T-cell (primary cell): Measurements from ENCODE around the gene NFE2. TPM values are rescaled to one million over a fixed set of nuclear protein-coding genes. Genes with fewer than 3 reads are reported as not detected.
"Not testable (repeated sequence)": the region's sequence is repeated elsewhere in the genome, so short reads cannot be mapped to it uniquely, and the experiment has no call there.

ENCODE experiments used
- ATAC-seq, 4 experiments: fragments of 200-7000 bp in 3 of 4; fragments of 150-1000 bp in 1 of 4; cut with Tn5 transposase; replicated peaks in 1 of 4; 1 replicate in 3 of 4; 2 replicates in 1 of 4; pipeline ENCODE4 v1.10.0; 2021; ENCODE audit warnings: moderate library complexity in 3 of 4, mild to moderate bottlenecking in 2 of 4, moderate number of reproducible peaks in 1 of 4
- CTCF ChIA-PET, 2 donors: fragments of 300-600 bp; sonication (Branson Sonifier 250); formaldehyde crosslinking; loops; one replicate each; lab custom pipeline; 2022; ENCODE audit warnings: antibody characterized with exemption in 2 of 2; lab: Charles Lee
- POLR2A ChIA-PET, 2 donors: fragments of 300-600 bp; sonication (Branson Sonifier 250); formaldehyde crosslinking; loops; one replicate each; lab custom pipeline; 2022; ENCODE audit warnings: antibody characterized with exemption in 2 of 2; lab: Charles Lee
- DNase-seq, 35 experiments: peaks; one replicate each; pipeline versions ENCODE4 v3.0.0 to v3.0.0-alpha.2; 2013 to 2023
- H3K27ac ChIP-seq: one replicate; pipeline ENCODE4 v1.5.1; 2013; ENCODE audit warnings: low read length
- H3K27me3 ChIP-seq, 2 experiments: replicated peaks in 1 of 2; 1 replicate in 1 of 2; 2 replicates in 1 of 2; pipeline versions ENCODE4 v1.6.1 to v1.7.0; 2013; ENCODE audit warnings: low read length in 1 of 2, mixed read lengths in 1 of 2; ENCODE audit not compliant: control insufficient read depth in 2 of 2, insufficient read depth in 2 of 2; ENCODE audit errors: extremely low read depth in 1 of 2
- H3K36me3 ChIP-seq, 2 donors: 1 replicate in 1 of 2; 2 replicates in 1 of 2; pipeline versions ENCODE4 v1.6.1 to v1.7.0; 2013; ENCODE audit warnings: low read length in 1 of 2; ENCODE audit not compliant: control insufficient read depth in 2 of 2, insufficient read depth in 1 of 2; ENCODE audit errors: extremely low read depth in 1 of 2
- H3K4me1 ChIP-seq, 2 experiments: 1 replicate in 1 of 2; 2 replicates in 1 of 2; pipeline versions ENCODE4 v1.6.1 to v1.7.0; 2013; ENCODE audit warnings: low read length in 2 of 2, mixed read lengths in 1 of 2; ENCODE audit not compliant: insufficient read depth in 2 of 2, control insufficient read depth in 1 of 2; ENCODE audit errors: extremely low read depth in 1 of 2
- H3K4me3 ChIP-seq, 2 donors: 1 replicate in 1 of 2; 2 replicates in 1 of 2; pipeline versions ENCODE4 v1.5.1 to v1.7.0; 2013; ENCODE audit warnings: mild to moderate bottlenecking in 2 of 2, low read length in 1 of 2, moderate library complexity in 1 of 2; ENCODE audit not compliant: control insufficient read depth in 1 of 2; ENCODE audit errors: extremely low read depth in 1 of 2
- H3K9me3 ChIP-seq: 2 replicates; pipeline ENCODE4 v1.7.0; 2013
- H3K27ac Mint-ChIP-seq, 2 donors: one replicate each; pipeline ENCODE4 v1.8.0; 2020 to 2021; ENCODE audit warnings: mild to moderate bottlenecking in 2 of 2, mixed read lengths in 2 of 2
- H3K27me3 Mint-ChIP-seq, 2 donors: one replicate each; pipeline ENCODE4 v1.8.0; 2021 to 2022; ENCODE audit warnings: mixed read lengths in 2 of 2
- H3K36me3 Mint-ChIP-seq: one replicate; pipeline ENCODE4 v1.8.0; 2021; ENCODE audit warnings: mixed read lengths
- H3K4me1 Mint-ChIP-seq, 3 donors: one replicate each; pipeline ENCODE4 v1.8.0; 2020 to 2022; ENCODE audit warnings: mixed read lengths in 3 of 3, mild to moderate bottlenecking in 1 of 3
- H3K4me3 Mint-ChIP-seq, 3 donors: one replicate each; pipeline ENCODE4 v1.8.0; 2020 to 2022; ENCODE audit warnings: mild to moderate bottlenecking in 3 of 3, mixed read lengths in 3 of 3, moderate library complexity in 3 of 3
- H3K9me3 Mint-ChIP-seq, 3 donors: one replicate each; pipeline ENCODE4 v1.8.0; 2020 to 2022; ENCODE audit warnings: mixed read lengths in 3 of 3
- WGBS: methylation state at CpG from one replicate; pipeline ENCODE4 v1.1.5; 2013; ENCODE audit warnings: missing lambda C conversion rate; ENCODE audit not compliant: insufficient coverage; 5-methylcytosine and 5-hydroxymethylcytosine counted together
- total RNA-seq, 35 experiments: library from RNA in 6 of 35; stranded (reverse) in 6 of 35; fragments of 120-200 nt in 1 of 35; gene quantifications; one replicate each; pipeline versions ENCODE4 v1.2.1 to v1.2.4 and lab custom pipeline; 2013 to 2026

The NFE2 gene
- total RNA-seq, 5 donors from 2014 or later (not counting 1 experiment from before 2014, with no cell fraction given), result 0.58 to 1.5 (median 0.95) TPM

DNA sequence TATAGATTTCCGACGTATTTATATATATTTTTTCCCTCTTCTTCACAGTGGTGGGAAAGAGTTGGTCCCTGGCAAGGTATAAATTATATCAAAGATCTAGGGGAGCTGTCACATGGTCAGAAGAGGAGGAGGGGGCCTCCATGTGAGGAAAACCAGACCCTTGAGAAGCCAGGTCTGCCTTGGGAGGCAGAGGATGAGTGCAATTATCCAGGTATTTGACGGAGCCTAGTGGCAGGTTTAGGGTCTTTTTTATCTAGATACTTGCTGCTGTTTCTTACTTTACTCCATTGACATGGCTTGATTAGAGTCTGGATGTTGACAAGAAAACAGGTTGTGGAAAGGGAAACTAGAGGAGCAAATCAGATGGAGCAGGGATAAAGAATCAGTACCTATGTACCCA, 29.6 kb upstream of the NFE2 start:
- Histone ChIP-seq H3K27ac (peak overlapping the region; percentile 67), H3K27me3 (no peaks in the 10 kb centered on the region), H3K36me3 (no peaks in the 10 kb centered on the region), H3K4me1 (peaks cover 15 to 44% of the 10 kb centered on the region in 2 experiments), H3K4me3 (no peak overlapping the region), H3K9me3 (no peaks in the 10 kb centered on the region)
- H3K36me3 Mint-ChIP-seq, result peaks cover 3% of the 10 kb centered on the region
- WGBS, result no CpG with 5 or more reads among the region's 3 CpGs
- no peak for ATAC-seq
- no peaks in the 10 kb centered on the region for H3K27me3 Mint-ChIP-seq
- no peak for DNase-seq
- CTCF ChIA-PET, result no interaction called here
- peak overlapping the region in 2 of 3 donors; percentile 34 to 47 for H3K4me3 Mint-ChIP-seq
- peaks cover 63 to 67% (median 64%) of the 10 kb centered on the region in 3 donors for H3K4me1 Mint-ChIP-seq
- H3K27ac Mint-ChIP-seq, result peak overlapping the region; percentile 92
- H3K9me3 Mint-ChIP-seq, result no peaks in the 10 kb centered on the region
- POLR2A ChIA-PET, result no interaction called here

- H3K4me1 Mint-ChIP-seq, result peaks cover 66 to 74% (median 66%) of the 10 kb centered on the region in 3 donors
- DNase-seq (no peak), ATAC-seq (no peak)
- Histone ChIP-seq H3K27ac (no peak overlapping the region), H3K36me3 (no peaks in the 10 kb centered on the region), H3K4me1 (peaks cover 17 to 44% of the 10 kb centered on the region in 2 experiments), H3K9me3 (no peaks in the 10 kb centered on the region), H3K4me3 (no peak overlapping the region), H3K27me3 (no peaks in the 10 kb centered on the region)
- no peaks in the 10 kb centered on the region for H3K27me3 Mint-ChIP-seq
- H3K27ac Mint-ChIP-seq, result peak overlapping the region; percentile 92
- peaks cover 3% of the 10 kb centered on the region for H3K36me3 Mint-ChIP-seq
- WGBS, result no CpG with 5 or more reads among the region's 5 CpGs
- CTCF ChIA-PET, result no interaction called here
- no peaks in the 10 kb centered on the region for H3K9me3 Mint-ChIP-seq
- POLR2A ChIA-PET, result interaction anchor here in 1 of 2 donors (0.7 kb wide), 1 partner anchor 1680 kb away, joined by 3 read pairs; no protein-coding TSS in a partner anchor
- no peak overlapping the region for H3K4me3 Mint-ChIP-seq
Observed at GRCh38 chr12:54329759-54330158, 28.9 kb upstream of the NFE2 start.

DNA sequence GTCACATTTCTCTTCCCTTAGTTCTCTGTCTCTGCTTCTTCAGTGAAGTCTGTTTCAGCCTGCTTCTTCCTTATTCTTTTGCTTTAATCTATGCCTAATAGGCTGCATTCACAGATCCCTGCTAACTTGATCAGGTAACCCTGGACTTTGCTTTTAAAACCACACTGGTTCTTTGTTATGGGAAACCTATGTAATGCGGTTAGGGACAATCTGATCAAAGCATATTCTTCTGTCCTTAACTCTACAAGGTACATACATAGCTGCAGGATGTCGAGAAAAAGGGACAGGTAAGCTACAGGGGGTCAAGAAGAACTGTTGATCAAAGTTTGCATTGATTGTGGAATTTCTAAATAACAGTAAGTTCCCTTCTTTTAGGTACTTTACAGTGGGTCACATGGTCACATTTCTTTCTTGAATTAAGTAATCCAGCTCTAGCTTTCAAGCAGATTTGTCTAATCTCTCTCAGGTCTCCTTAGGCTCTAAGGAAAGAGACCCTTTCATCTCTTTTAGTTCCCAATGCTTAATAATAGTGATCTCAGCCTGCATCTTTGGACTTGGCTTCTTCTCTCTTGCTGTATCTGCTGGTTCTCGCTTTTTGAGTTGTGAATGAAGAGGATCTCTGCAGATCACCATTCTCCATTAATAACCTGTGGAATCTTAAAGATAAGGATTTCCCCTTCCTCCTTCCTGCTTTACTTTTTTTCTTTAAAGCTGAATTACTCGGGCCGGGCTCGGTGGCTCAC, 28.0 kb upstream of the NFE2 start:
- Mint-ChIP-seq H3K4me1 (peaks cover 67 to 76% (median 67%) of the 10 kb centered on the region in 3 donors), H3K27ac (peak overlapping the region; percentile 92), H3K4me3 (peak overlapping the region in 1 of 3 donors; percentile 6), H3K9me3 (no peaks in the 10 kb centered on the region), H3K27me3 (no peaks in the 10 kb centered on the region), H3K36me3 (peaks cover 3% of the 10 kb centered on the region)
- H3K9me3 ChIP-seq, result no peaks in the 10 kb centered on the region
- POLR2A ChIA-PET, result interaction anchor here in 1 of 2 donors (0.7 to 0.9 kb wide), 2 partner anchors 1679 to 1752 kb away, joined by 3 to 4 read pairs; no protein-coding TSS in a partner anchor
- CTCF ChIA-PET, result interaction anchor here in 1 of 2 donors (0.7 to 1.1 kb wide), 2 partner anchors 51 to 174 kb away, joined by 3 to 4 read pairs; no protein-coding TSS in a partner anchor
- peaks cover 17 to 50% of the 10 kb centered on the region in 2 experiments for H3K4me1 ChIP-seq
- no peak for DNase-seq
- peak overlapping the region; percentile 7 for H3K27ac ChIP-seq
- WGBS, result 89% methylated on average over 3 of the region's 6 CpGs
- no peaks in the 10 kb centered on the region for H3K27me3 ChIP-seq
- H3K4me3 ChIP-seq, result no peak overlapping the region
- H3K36me3 ChIP-seq, result no peaks in the 10 kb centered on the region
- no peak for ATAC-seq

DNA sequence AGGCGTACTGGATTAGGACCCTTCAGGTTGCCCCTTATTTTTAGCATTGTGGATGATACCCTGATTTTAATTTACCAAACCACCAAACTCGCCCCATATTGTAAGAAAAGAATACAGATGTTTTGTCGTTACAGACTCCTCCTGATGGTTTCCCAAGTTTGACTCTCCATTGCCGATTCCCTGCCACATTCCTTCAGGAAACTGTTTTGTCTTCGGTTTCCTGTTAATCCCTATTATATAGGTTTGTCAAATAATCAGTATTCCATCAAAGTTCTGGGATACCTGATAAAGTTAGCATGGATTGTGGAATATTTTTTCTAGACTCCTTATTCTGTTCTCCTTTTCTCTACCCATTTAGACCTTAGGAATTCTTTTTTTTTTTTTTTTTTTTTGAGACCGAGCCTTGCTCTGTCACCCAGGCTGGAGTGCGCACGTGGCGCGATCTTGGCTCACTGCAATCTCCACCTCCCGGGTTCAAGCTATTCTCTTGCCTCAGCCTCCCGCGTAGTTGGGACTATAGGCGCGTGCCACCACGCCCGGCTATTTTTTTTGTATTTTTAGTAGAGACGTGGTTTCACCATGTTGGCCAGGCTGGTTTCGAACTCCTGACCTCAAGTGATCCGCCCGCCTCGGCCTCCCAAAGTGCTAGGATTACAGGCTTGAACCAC, 24.8 kb upstream of the NFE2 start:
- peaks cover 5 to 28% of the 10 kb centered on the region in 2 experiments for H3K4me1 ChIP-seq
- peak overlapping the region; percentile 91 to 98 for H3K27ac Mint-ChIP-seq
- not testable (repeated sequence) for H3K9me3 Mint-ChIP-seq, H3K36me3 Mint-ChIP-seq, ATAC-seq, H3K27me3 ChIP-seq, H3K27me3 Mint-ChIP-seq, DNase-seq, H3K9me3 ChIP-seq, H3K36me3 ChIP-seq
- POLR2A ChIA-PET, result interaction anchor here (0.5 to 2.1 kb wide), 17 partner anchors 7 to 1189 kb away, joined by 3 to 39 read pairs (median 4); partner anchors contain the start of genes CBX5 (in 2 of the 2) and HNRNPA1 (in 2 of the 2)
- no CpG with 5 or more reads among the region's 22 CpGs for WGBS
- peak overlapping the region; percentile 94 to 100 (median 95) for H3K4me3 Mint-ChIP-seq
- peak overlapping the region; percentile 72 to 80 for H3K4me3 ChIP-seq
- CTCF ChIA-PET, result interaction anchor here (0.6 to 2.9 kb wide), 60 partner anchors 9 to 1492 kb away, joined by 3 to 68 read pairs (median 4); partner anchors contain the start of genes CBX5 (in 1 of the 2), EIF4B (in 1 of the 2), HNRNPA1 (in 1 of the 2) and HOXC4 (in 1 of the 2)
- H3K27ac ChIP-seq, result peak overlapping the region; percentile 60
- H3K4me1 Mint-ChIP-seq, result peaks cover 46 to 56% (median 47%) of the 10 kb centered on the region in 3 donors

GRCh38 chr12:54324617-54325441, 24.0 kb upstream of the NFE2 start, which contains the start of gene COPZ1:
Gene COPZ1 (plus strand): TSS chr12:54325131. CDS start chr12:54325164, 33 bp downstream.
- DNase-seq, result peak; percentile 81 to 98 (median 95)
- Histone ChIP-seq H3K4me3 (peak within 1 kb of the TSS; percentile 72 to 80), H3K36me3 (no peaks in the 10 kb centered on the region), H3K4me1 (peaks cover 5 to 23% of the 10 kb centered on the region in 2 experiments), H3K27me3 (no peaks in the 10 kb centered on the region), H3K27ac (peak within 1 kb of the TSS; percentile 60), H3K9me3 (no peaks in the 10 kb centered on the region)
- peak within 1 kb of the TSS; percentile 91 to 98 for H3K27ac Mint-ChIP-seq
- under 1% methylated on average over 22 of the region's 34 CpGs for WGBS
- peaks cover 3% of the 10 kb centered on the region for H3K36me3 Mint-ChIP-seq
- peak; percentile 95 to 97 (median 96) for ATAC-seq
- ChIA-PET POLR2A (interaction anchor here (0.5 to 2.1 kb wide), 18 partner anchors 8 to 1189 kb away, joined by 3 to 39 read pairs (median 4); partner anchors contain the start of genes CBX5 (in 2 of the 2) and HNRNPA1 (in 2 of the 2)), CTCF (interaction anchor here (0.6 to 2.9 kb wide), 62 partner anchors 10 to 1493 kb away, joined by 3 to 68 read pairs (median 4); partner anchors contain the start of genes CBX5 (in 1 of the 2), EIF4B (in 1 of the 2), HNRNPA1 (in 1 of the 2) and HOXC4 (in 1 of the 2))
- no peaks in the 10 kb centered on the region for H3K9me3 Mint-ChIP-seq
- H3K4me3 Mint-ChIP-seq, result peak within 1 kb of the TSS; percentile 94 to 100 (median 95)
- no peaks in the 10 kb centered on the region for H3K27me3 Mint-ChIP-seq
- peaks cover 38 to 48% (median 39%) of the 10 kb centered on the region in 3 donors for H3K4me1 Mint-ChIP-seq
